ENCODE measurements around the gene ADGRV1. TPM values are rescaled to one million over a fixed set of nuclear protein-coding genes. Genes with fewer than 3 reads are reported as not detected.

Gene ADGRV1, protein sequence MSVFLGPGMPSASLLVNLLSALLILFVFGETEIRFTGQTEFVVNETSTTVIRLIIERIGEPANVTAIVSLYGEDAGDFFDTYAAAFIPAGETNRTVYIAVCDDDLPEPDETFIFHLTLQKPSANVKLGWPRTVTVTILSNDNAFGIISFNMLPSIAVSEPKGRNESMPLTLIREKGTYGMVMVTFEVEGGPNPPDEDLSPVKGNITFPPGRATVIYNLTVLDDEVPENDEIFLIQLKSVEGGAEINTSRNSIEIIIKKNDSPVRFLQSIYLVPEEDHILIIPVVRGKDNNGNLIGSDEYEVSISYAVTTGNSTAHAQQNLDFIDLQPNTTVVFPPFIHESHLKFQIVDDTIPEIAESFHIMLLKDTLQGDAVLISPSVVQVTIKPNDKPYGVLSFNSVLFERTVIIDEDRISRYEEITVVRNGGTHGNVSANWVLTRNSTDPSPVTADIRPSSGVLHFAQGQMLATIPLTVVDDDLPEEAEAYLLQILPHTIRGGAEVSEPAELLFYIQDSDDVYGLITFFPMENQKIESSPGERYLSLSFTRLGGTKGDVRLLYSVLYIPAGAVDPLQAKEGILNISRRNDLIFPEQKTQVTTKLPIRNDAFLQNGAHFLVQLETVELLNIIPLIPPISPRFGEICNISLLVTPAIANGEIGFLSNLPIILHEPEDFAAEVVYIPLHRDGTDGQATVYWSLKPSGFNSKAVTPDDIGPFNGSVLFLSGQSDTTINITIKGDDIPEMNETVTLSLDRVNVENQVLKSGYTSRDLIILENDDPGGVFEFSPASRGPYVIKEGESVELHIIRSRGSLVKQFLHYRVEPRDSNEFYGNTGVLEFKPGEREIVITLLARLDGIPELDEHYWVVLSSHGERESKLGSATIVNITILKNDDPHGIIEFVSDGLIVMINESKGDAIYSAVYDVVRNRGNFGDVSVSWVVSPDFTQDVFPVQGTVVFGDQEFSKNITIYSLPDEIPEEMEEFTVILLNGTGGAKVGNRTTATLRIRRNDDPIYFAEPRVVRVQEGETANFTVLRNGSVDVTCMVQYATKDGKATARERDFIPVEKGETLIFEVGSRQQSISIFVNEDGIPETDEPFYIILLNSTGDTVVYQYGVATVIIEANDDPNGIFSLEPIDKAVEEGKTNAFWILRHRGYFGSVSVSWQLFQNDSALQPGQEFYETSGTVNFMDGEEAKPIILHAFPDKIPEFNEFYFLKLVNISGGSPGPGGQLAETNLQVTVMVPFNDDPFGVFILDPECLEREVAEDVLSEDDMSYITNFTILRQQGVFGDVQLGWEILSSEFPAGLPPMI (N-terminal part only)
- 10 to 100 TPM; 11.8 to 18.9 (median 15.5) TPM for polyA plus RNA-seq (ENCODE audit: insufficient read depth in 1 of 5, insufficient read length in 5 of 5, low replicate concordance in 1 of 5)
- long read RNA-seq, donor 1, partial matches to known transcripts: 0 of 2 reads
- long read RNA-seq, donor 1, other reads (novel, unspliced or antisense): 0 of 2 reads
- long read RNA-seq, donor 2: 0 reads
- long read RNA-seq, donor 3, partial matches to known transcripts: 5 of 14 reads
- long read RNA-seq, donor 3, other reads (novel, unspliced or antisense): 9 of 14 reads
- long read RNA-seq, donor 4: 0 reads
- long read RNA-seq, donor 5, partial matches to known transcripts: 10 of 29 reads
- long read RNA-seq, donor 5, other reads (novel, unspliced or antisense): 18 of 29 reads
- long read RNA-seq, donor 6, partial matches to known transcripts: 0 of 1 reads
- long read RNA-seq, donor 6, other reads (novel, unspliced or antisense): 0 of 1 reads
- long read RNA-seq, donor 7: 0 reads
- long read RNA-seq, donor 8: 0 reads

DNA sequence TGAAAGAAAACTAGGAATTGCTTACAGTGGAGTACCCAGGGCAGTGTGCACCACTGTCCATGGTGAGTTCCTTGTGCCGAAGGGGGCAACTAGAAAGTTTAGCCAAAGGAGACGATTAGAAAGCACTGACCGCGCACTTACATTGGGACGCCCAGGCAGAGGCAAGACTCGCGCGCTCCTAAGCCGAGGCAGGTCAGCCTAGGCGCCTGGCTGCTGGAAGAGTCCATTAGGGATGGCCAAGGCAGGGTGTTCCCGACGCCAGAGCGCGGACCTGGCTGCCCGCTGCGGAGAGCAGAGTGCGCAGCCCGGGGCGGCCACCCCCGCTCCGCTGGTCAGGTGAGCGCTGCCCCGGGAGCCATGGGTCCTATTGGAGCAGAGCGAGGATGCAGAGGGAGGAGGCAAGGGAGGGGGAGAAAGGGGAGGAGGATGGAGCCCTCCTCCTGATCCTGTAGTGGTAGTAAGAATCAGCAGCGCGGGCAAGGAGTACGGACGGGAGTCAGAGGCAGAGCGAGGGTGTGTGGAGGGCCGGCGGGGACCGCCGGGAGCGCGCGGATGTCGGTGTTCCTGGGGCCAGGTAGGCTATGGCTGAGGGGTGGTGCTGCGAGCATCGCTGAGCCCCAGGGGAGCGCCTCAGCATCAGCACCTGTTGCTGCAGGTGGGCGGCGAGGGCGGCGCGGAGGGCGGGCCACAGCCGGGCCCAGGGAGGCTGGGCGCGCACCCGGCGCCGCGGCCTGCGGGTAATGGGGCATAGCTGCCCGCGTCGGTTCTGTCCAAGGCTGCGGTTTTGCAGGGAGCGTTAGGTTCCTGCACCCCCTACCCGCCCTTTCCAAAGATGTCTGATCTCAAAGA lies at the start of gene ADGRV1:
ADGRV1 (plus strand) TSS at position 454 of the 849 bp plus-strand sequence; CDS start at position 553, 99 bp downstream.
- DNase-seq: peak; percentile 72 to 81

GRCh38 chr5:90510438-90510837 lies 48.2 kb upstream of the ADGRV1 start:
- no peak for DNase-seq

GRCh38 chr5:90514520-90514919 lies 44.1 kb upstream of the ADGRV1 start:
- DNase-seq: no peak

GRCh38 chr5:90518661-90519060 lies 39.9 kb upstream of the ADGRV1 start:
- DNase-seq: no peak

GRCh38 chr5:90519081-90519480 lies 39.5 kb upstream of the ADGRV1 start:
- DNase-seq: no peak

- no peak for DNase-seq
Observed at GRCh38 chr5:90528601-90529193, 29.9 kb upstream of the ADGRV1 start.

GRCh38 chr5:90529194-90529938 lies 29.2 kb upstream of the ADGRV1 start, which contains the start of gene LYSMD3:
TSS of gene LYSMD3 (minus strand) at chr5:90529584. CDS start at chr5:90525289, 4,295 bp downstream.
- DNase-seq: peak; percentile 97 to 98

DNA sequence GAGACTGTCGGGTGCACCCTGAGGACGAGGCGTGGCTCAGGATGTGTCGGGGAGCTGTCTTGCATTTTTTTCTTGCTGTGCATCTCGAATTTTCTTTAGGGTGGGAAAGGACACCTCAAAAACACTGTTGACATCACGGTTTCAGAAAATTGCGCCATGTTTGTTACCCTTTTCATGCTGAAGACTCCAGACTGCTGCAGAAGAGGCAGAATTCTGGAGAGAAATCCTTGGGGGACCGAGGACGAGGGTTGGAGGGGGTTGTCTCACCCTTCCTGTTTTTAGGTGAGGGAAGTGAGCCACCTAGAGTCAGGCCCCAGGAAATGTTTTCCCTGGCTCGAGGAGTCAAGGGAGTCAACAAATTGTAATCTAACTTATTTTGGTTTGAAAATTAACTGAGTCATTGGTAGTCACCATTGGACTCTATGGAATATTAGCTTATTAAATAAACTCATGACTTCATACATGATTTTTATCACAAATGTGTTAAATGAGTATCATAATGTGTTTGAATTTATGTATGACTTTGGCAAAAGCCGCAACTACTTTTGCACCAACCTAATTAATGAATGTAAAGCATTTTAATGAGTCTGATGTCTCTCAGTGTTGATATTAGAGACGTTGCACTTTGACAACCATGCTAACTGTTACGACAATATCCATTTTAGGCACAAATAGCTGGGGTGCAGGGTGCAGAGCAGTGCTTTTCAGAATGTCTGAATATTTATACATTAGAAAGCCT lies 28.5 kb upstream of the ADGRV1 start:
- no peak for DNase-seq

- no peak for DNase-seq
Observed at GRCh38 chr5:90530736-90531487, 27.7 kb upstream of the ADGRV1 start.

DNA sequence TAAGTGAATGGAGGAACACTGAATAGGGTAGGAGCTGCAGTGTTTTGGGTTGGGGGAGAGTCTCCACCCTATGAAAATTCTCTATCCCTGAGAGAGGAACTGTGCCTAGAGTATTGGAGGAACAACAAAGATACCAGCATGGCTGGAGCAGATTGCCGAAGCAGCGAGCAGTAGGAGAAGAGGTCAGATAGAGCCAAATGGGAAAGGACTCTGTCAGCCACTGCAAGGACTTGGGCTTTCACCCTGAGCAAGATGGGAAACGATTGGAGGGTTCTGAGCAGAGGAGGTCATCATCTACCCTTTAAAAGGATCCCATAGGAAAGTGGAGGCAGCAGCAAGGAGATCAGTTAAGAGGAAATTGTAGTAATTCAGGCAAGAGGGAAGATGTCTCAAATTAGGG lies 24.8 kb upstream of the ADGRV1 start:
- DNase-seq: no peak

DNA sequence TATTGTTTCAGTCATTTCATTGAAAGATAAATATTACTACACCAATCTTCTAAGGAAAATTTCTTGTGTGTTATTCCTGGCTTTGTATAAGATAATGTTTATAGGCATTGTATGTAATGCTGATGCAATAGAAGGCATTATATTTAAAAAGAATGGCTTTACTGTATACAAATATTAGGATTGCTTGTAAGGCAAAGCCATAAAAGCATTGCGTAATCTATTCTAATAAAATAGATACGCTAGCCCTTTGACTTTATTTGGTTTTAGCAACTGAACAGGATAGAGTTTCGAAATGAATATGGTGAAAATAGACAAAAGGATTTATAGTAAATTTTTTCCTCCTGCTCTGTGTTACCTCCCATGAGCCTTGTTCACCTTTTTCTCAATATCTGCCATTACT lies 23.7 kb upstream of the ADGRV1 start:
- DNase-seq: no peak

DNA sequence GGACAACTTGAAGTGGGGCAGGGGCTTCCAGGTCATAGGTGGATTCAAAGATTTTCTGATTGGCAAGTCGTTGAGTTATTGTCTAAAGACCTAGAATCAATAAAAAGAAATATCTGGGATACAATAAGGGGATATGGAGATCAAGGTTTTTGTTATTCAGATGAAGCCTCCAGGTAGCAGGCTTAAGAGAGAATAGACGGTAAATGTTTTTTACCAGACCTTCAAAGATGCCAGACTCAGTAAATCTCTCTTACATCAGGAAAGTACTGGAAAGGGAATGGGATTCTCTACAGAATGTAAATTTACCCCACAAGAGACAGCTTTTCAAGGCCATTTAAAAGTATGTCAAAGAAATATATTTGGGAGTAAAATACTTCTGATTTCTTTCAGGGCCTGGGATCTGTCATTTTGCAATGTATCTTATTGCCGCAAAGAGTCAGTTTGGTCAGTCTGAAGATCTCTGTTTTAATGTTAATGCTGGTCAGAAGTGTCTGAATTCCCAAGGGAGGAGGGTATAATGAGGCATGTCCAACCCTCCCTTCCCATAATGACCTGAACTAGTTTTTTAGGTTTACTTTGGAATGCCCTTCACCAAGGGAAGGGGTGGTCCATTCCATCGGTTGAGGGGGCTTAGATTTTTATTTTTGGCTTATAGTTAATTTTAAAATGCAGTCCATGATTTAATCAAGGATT lies 15.6 kb upstream of the ADGRV1 start:
- no peak for DNase-seq

GRCh38 chr5:90545511-90545910 lies 13.1 kb upstream of the ADGRV1 start:
- DNase-seq: no peak

DNA sequence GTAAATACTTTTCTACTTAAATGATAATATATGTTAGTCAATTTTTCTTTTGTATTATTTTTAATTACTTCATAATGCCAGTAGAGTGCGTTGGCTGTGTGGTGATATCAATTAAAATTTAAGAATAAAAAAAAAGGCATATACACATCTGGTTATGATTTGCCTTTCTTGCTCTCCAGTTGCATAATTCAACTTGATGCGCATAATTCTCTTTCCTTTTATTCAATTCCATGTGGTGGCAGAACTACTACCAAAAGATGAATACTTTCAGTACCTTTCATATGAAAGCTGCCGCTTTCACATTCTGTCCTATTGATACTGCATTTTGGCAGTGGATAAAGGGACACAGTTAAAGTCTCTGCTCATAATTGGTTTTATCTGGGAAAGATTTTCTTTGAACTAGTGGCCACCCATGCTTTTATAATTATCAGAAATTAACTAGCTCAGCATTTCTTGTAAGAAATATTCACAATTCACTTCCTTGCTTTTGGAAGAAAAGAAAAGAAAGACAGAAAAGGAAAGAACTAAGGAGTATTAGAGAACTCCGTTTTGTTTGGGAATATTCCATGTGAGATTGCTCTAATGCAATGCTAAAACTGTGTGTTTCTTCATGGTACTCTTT lies 12.3 kb upstream of the ADGRV1 start:
- no peak for DNase-seq

- DNase-seq: no peak
Observed at GRCh38 chr5:90547072-90547536, 11.5 kb upstream of the ADGRV1 start.
